RKO (cell line): Measurements from ENCODE around the gene NTM.

Source experiments
- DNase-seq: peaks from one replicate; pipeline ENCODE4 v3.0.0-alpha.2; 2016; ENCODE audit warnings: low spot score

The NTM gene

DNA sequence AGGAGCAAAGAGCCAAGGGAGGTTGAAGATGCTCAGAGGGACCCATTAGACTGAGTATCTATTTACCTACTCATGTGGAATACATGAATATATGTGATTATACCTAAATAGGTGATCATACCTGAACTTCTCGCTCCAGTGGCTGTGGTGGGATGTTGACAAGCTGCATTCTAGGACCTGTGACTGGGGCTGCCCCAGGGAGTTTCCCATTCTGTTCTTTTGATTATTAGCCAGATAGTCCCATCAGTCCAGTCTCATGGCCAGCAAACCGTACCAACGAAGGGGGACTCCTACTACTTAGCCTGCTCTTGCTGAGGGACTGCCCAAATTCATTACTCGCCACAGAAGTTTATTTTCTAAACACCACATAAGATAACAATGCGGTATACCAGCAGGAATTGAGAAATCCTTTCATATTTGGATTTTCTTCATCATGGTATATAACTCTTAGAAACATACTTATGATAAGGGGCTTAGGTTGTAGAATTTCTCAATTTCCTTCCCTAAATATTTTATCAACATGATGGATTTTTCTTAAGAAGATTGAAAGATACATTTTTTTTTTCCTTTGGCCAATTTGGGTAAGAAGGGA, 273.9 kb downstream of the NTM start:
- no peak for DNase-seq

DNA sequence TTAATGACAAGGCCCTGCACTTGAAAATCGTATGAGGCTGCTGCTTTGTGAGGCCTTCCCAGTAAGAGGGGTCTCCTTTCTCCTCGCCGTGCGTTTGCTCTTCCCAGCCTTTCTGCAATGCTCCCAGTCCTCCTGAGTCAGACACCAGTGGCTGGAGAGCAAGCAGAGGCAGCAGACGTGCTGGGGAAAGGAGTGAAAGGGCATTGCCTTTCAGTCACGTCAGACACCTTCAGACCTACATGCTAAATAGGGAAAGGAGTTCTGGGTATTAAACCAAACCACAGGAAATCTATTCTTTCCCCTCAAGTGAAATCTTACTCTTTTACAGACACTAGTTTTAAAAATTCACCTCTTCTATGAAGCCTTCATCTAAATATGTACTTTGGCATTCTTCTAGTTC, 274.8 kb downstream of the NTM start:
- DNase-seq = no peak

DNA sequence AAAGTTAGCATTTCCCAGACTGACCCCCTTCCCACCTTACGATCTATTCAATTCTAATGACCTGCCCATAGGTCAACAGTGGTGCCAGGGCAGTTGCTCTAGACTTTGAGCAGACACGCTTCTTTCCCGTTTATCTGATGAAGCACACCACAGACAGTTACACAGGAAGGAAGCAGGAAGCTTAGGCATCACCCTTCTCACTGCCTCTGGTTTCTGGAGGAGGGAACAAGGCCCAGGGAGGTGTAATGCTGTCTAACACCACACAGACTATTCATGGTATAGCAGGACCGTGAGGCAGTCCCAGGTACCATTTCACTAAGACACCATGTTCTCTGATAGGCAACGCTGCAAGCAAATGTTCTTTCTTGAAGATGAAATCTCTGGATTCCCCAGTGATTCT, 279.4 kb downstream of the NTM start:
- no peak for DNase-seq

DNA sequence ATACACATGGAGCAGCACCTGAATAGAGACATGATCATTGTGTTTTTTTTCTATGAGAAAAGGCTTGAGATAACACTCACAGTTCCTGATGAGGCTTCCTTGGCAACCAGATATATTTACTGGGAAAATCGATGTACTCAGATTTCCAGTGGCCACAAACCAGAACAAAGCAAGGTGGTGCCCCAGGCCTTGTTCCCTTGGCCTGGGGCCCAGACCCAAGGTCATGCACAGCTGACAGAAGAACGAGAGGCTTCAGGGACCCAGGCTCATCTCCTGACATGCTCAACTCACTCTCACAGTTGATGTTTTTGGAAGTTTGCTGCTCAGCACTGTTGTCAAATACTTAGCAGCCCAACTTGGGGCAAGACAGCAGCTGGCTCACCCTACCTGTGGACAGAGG, 281.8 kb downstream of the NTM start:
- DNase-seq = no peak

DNA sequence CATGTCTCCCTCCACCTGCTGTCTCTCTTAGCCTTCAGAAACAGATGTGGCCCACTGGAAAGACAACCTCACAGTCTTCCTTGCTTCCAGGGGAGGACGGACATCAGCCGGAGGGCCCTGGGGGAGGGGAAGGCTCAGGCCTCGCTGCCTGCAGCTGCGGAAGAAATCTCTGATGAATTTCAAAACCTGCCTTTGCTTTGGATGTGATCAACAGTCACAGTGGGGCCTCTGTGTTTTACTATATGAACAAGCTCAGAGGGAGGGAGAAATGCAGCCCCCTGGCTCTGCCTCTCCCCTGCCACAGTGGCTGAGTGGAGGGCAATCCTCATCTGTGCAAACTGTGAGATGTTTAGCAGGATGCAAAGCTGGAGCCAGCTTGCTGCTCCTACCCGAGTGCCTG, 282.8 kb downstream of the NTM start:
- no peak for DNase-seq

DNA sequence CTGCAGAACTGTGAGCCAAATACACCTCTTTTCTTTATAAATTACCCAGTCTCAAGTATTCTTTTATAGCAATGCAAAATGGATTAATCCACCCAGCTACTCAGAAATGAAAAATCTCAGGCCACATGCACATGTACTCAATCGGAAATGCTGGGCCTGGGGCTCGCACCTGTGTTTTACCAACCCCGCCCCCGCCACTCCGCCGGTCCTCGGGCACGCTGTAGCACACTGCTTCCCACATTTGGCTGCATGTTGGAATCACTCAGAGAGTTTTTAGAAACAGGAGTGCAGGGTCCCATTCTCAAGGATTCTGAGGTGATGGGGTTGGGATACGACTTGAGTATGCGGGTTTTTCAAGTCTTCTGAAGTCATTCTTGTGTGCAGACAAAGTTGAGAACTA, 284.4 kb downstream of the NTM start:
- no peak for DNase-seq

DNA sequence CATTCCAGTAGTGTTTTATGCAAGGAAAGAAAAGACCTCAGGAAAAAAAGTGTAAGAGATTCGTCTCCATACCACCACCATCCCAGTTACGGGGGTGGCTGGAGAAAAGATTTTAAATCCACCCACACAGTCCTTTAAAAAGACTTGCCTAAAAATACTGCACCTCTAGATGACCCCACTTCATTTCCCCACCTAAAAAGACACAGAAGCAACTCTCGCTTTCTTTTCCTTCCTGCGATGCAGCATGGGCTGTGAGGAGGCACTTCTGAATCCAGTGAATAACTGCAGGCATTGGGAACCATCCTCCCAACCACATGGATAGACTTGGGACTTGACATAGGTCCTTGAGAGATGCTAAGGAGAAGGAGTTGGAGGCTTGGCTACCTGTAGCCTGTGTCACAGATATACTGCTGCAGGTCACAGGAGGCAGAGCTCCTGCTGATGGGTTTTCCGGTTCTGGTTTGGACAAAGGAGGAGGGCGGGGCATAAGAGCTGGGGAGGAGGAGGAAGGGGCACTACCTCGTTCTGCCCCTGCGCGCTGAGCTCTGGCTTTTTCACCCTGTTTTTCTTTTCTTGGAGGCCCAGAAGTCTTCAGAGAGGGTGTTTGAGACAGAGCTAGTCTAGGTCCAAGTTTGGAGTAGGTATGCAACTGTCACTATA, 285.9 kb downstream of the NTM start:
- no peak for DNase-seq

DNA sequence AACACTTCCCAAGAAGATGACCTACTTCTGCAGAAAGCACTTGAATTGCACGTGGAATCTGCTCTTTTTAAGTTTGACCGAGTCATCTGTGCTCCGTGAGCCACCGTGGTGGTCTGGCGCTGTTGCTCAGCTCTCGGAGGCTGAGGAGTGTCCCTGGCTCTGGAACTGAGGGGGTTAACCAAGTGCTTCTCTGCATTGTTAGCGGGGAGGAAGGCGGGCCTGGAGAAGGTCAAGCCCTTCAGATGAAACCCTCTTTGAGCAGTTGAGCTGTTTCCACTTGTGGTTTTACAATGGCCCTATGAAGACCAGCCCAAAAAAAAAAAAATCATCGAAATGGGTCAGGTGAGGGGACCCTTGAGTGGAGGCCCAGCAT, 286.4 kb downstream of the NTM start:
- DNase-seq = no peak

DNA sequence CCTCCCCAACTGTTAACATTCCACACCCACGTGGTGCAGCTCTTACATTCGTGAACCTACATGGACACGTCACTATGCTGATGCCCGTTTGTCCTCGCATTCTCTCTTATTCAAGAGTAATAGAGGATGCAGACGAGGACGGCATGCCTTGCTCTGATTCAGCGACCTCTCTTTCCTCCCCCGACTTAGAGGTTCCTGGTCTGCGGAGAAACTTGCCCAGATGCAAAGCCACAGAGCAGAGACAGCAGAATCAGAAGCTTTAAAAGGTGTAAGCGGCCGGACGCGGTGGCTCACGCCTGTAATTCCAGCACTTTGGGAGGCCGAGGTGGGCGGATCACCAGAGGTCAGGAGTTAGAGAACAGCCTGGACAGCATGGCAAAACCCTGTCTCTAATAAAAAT, 288.0 kb downstream of the NTM start:
- DNase-seq = no peak

DNA sequence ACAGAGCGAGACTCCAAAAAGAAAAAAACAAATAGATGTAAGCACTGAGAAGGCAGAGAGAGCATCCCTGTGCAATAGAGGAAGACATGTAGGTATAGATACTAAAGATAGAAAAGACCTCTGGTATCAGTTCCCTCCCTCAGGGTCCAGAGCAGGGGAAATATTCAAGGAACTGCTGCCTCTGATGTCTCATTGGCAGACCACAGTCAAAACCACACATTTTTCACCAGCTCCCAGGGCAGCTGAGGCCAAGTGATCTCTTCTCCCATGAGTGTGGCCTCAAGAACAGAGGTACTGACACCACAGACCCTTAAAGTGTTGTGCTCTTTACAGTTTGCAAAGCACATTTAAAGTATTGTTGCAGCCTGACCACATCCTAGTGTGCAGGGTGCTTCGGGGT, 288.5 kb downstream of the NTM start:
- no peak for DNase-seq

DNA sequence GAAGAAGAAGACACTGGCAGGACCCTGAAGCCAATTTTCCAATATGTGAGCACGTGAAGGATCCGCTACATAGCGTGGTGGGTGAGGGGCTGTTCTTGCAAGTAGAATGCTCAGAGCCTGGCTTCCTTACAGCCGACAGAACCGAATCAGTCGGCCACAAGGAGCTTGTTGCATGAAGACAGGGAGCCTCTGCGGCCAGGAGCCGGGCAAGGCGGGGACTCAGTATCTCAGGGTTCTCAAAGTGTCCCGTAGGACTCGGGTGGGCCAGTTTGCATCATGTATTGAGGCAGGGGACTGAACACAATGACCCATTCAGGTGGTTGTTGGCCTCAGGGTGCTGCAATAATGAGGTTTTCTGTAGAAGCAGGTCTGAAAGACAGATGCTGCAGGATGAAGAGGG, 289.5 kb downstream of the NTM start:
- no peak for DNase-seq

DNA sequence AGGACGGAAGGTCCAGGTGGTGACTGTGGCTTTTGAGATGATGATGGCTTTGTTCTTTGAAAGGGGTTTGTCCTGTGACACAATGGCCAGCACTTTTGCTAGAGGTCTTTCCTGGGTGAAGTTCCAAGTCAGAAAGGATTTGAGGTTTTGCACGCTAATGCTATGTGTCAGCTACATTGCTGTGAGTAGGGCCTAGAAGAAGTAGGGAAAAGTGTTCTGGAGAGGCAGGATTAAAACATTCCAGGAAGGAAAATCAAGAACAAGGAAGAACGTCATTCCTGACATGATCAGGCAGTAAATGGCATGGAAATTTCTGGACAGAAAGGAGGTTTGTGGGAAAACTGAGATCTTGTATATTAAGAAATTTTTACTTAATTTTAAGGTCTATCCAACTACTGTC, 290.7 kb downstream of the NTM start:
- peak; percentile 5 for DNase-seq

DNA sequence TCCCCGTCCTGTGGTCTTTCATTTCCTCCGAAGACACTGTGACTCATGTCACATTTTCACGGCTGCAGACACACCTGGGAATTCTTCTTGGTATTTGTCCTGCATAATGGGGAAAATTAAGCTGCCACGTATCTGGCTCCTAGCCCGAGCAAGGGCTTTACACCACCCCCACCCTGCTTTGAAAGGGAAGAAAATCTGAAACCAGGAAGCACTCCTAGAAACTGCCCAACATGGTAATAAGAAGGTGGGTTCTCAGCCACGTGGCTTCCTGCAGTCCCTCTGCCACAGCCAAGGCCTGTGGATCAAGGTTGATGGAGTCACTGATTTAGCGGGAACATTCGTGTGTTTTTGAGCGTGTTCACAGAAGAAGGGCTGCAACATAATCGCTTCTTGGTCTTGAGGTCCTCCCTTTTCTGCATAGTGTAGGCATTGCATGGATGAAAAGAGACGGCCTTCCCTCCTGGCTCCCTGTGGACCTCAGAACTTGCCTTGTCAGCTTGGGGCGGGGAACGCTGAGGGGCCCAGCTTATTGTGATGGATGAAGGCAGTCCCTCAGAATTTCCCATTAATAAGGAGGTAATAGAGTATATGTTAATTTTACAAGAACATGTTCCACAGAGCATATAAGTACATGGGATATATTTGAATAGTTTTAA, 292.0 kb downstream of the NTM start:
- no peak for DNase-seq

DNA sequence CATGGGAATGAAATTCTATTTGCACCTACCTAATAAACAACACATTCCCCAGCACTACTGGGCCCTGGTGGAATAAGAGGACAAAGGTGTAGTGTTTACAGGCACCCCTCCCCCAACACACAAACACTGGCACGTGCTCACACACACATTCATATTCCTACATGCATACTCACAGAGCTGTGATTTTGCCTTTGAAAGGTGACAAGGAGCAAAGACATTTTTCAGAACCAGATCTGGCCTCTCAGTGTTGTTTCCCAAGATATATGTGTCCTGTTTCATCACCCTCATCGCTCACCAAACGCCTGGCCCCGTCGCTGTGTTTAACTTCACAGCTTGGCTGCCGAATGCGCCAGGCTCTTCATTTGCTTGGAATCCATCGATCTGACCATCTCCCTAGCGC, 292.6 kb downstream of the NTM start:
- DNase-seq = no peak

DNA sequence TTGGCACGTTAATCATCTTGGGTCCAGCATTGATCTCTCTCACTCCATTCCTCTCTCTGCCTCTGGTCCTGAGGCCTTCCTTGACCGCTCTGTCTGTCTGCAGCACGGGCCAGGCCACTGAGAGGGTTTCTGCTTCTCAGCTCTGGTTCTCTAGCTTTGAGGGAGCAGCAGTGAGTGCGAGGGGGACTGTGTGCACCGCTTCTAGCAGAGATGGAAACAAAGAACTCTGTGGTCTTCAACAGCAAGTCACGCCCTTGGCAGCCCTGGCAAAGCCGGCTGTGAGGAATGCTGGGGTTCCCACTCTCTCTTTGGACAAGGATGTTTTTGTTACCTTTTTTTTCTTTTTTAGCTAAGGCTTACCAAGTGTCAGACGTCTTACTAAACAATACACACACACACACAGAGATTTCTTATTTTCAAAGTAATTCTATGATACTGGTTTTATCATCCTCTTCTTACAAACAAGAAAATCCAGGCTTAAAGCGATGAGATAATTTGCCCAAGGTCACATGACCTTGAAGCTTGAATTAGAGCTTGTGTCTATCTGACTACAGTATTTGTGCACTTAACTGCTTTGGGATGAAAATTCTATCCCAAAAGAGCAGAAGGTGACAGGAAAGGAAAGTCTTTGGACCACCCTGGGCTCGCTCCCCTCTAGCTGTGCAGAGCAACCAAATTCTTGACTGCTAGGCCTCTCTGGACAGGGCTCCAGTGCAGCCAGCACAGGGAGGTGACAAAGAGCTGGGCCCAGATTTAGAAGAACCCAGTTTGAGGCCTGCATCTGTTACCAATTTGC, 293.2 kb downstream of the NTM start:
- no peak for DNase-seq

DNA sequence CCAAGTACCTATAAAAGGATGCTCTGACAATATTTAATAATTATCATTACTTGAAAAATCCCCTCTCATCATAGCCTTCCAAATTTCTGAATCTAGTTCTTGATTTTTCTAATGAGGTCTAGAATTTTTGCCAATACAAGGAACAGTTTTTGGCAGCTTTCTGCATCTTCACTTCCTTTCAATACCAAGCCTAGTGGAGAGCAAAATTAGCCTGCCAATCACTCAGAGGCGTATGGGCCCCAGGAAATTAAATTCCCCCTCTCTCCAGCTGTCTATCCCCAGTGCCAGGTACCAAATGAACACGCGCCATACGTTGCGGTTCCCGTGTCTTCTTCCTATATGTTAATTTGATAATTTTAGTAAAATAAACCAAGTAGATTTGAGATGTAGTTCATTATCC, 293.9 kb downstream of the NTM start:
- DNase-seq = no peak

DNA sequence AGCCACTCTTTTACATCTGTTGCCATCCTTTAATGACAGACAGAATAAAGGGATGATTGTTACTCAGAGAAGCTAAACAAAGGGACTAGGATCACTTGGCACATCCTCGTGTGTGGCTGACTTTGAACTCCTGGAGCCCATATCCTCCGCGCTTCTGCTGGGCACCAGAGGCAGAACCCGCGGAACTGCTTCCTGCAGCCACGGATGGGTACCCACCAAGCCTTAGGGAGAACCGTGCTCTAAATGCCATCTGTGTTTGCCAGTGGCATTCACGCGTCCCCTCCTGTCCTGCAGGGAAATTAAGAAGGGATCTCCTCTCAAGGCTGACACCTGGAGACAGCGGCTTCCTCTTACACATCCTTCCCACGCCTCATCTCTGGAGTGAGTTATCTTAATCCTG, 294.4 kb downstream of the NTM start:
- no peak for DNase-seq

DNA sequence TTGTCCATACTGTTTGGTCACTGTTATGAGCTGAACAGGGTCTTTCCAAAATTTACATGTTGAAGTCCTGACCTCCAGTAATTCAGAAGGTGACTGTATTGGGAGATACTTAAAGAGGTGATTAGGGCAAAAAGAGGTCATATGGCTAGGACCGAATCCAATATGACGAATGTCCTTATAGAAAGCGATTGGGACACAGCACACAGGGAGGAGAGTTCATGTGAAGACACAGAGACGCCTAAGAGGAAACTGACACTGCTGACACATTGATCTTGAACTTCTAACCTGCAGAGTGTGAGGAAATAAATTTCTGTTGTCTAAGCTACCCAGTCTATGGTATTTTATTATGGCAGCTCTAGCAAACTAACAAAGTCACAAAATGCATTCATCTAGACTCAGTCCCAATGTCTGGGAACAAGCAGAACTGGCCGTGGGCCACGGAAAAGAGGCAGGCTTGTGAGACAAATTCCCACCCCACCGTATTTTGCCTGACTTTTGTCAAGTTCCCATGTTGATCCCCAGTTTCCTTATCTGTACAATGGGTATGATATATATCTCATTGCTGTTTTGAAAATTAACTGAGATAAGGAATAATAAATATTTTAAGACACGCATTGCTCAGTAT, 295.0 kb downstream of the NTM start:
- no peak for DNase-seq

DNA sequence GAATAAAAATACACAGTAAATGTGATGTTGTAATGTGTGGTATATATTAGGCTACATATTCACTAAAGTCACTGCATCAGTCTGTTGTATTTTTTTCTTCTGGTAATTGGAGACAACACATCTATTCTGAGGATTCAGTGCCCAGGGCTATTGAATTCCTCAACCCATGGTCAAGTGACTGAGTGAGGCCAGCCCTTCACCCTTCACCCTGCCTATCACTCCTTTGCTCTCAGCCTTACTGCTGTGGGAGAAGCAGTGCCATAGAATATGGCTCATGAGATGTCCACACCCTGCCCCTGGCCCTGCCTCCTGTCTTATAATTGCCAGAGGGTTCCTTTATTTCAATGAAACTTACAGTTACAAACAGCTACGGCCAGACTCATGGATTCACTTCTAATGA, 295.6 kb downstream of the NTM start:
- no peak for DNase-seq

DNA sequence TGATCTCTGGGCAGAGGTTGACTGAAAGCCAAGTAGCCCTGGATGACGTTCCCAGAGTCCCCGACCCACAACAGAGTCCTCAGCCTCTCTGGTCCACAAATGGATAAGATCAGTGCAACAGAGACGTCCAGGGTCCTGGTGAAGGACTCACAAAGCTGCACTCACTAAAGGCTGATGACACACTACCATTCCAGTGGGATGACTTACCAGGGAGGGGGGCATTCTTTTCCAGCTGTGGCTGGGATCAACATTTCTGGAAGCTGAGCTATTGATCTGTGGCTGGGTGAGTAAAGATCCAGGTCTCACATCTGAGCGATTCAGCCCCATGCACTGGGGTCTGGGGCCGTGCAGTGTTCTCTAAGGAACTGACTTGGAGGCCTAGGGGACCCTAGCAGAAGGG, 296.2 kb downstream of the NTM start:
- DNase-seq = no peak

DNA sequence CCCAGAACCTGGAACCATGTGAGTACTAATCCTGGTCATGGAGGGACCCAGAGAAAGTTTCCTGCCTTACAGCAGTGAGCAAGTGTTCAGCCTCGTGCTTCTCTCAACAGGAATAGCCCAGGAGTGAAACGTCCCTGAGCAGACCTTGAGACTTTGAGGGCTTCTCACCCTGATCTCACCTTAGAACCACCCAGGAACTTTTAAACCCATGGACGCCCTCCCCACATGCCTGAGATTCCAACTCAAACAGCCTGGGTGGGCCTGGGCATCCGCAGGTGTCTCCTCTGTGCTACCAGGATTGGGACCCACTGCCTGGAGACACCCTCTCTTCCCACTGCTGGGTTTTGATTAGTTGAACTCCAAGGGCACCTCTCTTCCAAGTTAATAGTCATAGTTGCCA, 297.2 kb downstream of the NTM start:
- no peak for DNase-seq

DNA sequence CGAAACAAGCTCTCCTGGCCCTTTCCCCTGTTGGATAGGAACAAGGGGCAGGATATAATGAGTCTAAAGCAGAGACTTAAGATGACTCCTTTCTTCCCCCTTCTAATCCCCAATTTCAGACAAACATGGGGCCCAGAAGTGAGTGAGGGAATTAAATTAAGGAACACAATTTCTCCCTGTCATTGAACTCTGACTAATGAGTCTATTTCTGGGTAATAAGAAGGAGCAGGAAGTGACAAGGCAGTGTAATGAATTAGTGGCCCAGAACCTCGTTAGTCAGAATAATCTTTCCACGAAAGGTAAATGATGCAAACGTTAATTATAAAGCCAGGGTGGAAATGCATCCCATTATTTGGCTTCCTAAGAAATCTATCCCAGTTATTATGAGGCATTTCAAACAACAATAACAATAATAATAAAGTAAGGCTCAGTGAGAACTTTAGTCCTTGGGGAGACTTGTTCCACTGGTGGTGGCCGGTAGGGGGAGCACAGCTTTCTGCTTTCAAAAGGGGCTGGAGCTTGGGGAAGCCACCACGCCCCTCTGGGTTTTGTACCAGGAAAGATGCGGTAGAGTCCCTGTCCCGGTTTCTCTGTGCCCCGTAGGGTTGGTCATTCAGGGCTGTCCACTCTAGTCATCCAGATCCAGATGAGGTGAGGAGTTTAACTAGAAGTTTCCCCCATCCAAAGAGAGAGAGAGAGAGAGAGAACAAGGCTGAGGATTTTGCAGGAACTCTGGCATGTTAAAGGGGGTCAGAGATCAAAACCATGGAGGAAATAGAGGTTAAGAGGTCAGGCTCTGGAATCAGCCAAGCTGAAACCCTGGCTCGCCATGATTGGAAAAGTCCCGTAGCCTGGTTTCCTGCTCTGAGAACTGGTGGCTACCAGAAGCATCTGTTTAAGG, 298.3 kb downstream of the NTM start:
- peak; percentile 58 for DNase-seq
